Transverse colon (tissue), 4 donors: Measurements from ENCODE around the gene MRPL24. TPM values are rescaled to one million over a fixed set of nuclear protein-coding genes. Genes with fewer than 3 reads are reported as not detected.
A peak's percentile ranks its signal among the peaks of the same experiment; 100 is the strongest.

Experiments used
- DNase-seq: peaks from one replicate; pipeline ENCODE4 v3.0.0-alpha.2; 2019
- H3K27ac ChIP-seq, 4 donors: fragments of 200-600 bp; sonication (generic); 2 replicates each; pipeline ENCODE4 v1.5.1; 2016 to 2018; ENCODE audit warnings: inconsistent platforms in 4 of 4
- H3K27me3 ChIP-seq: fragments of 200-600 bp; sonication (generic); 2 replicates; pipeline ENCODE4 v1.5.1; 2017; ENCODE audit warnings: inconsistent platforms
- H3K36me3 ChIP-seq, 4 donors: fragments of 200-600 bp; sonication (generic); 2 replicates each; pipeline ENCODE4 v1.5.1; 2017 to 2019; ENCODE audit warnings: inconsistent platforms in 4 of 4
- H3K4me1 ChIP-seq, 4 donors: fragments of 200-600 bp; sonication (generic); 2 replicates each; pipeline ENCODE4 v1.5.1; 2017 to 2020; ENCODE audit warnings: inconsistent platforms in 4 of 4
- H3K4me3 ChIP-seq, 4 donors: fragments of 200-600 bp; sonication (generic); 1 replicate in 1 of 4; 2 replicates in 3 of 4; pipeline versions ENCODE4 v1.5.1 to v1.6.1; 2017 to 2019; ENCODE audit warnings: inconsistent platforms in 4 of 4
- H3K9me3 ChIP-seq, 2 donors: fragments of 200-600 bp; sonication (generic); 2 replicates each; pipeline ENCODE4 v1.5.1; 2017 to 2019; ENCODE audit warnings: inconsistent platforms in 2 of 2
- CTCF ChIP-seq, 5 experiments: fragments of 200-600 bp in 3 of 5; fragments of 450-650 bp in 2 of 5; sonication (generic) in 3 of 5; IDR thresholded peaks; 1 replicate in 2 of 5; 2 replicates in 3 of 5; pipeline ENCODE4 v1.5.1; 2016 to 2017; ENCODE audit warnings: antibody characterized with exemption in 5 of 5, inconsistent platforms in 3 of 5, mild to moderate bottlenecking in 2 of 5, moderate library complexity in 1 of 5
- EP300 ChIP-seq: sonication (generic); formaldehyde crosslinking; IDR thresholded peaks from one replicate; pipeline ENCODE4 v1.6.1; 2017; ENCODE audit warnings: antibody characterized with exemption, low read depth
- POLR2A ChIP-seq: fragments of 450-650 bp; IDR thresholded peaks from one replicate; pipeline ENCODE4 v1.6.1; 2016; ENCODE audit warnings: antibody characterized with exemption, mild to moderate bottlenecking, moderate library complexity
- POLR2AphosphoS5 ChIP-seq, 3 donors: sonication (generic); formaldehyde crosslinking; IDR thresholded peaks; one replicate each; pipeline ENCODE4 v1.6.1; 2016; ENCODE audit warnings: antibody characterized with exemption in 3 of 3
- WGBS, 2 donors: methylation state at CpG; one replicate each; pipeline ENCODE4 v1.1.5; 2018; ENCODE audit warnings: low coverage in 1 of 2; 5-methylcytosine and 5-hydroxymethylcytosine counted together
- in situ Hi-C, 4 donors: fragments of 200-750 bp; cut with MboI; loops; one replicate each; pipeline versions ENCODE4 v1.15.0 to v1.15.1; 2017; ENCODE audit warnings: low sequenced_read_pairs in 3 of 4, low pct_ligation_motif_present in 1 of 4, low pct_unique_long_range_greater_than_20kb in 1 of 4
- intact Hi-C: fragments of 100-400 bp; cut with DNase I; formaldehyde crosslinking; loops from one replicate; pipeline ENCODE4 v1.15.1; 2023; ENCODE audit warnings: low total_unique reads
- total RNA-seq, 4 donors: library from RNA; depleted of rRNA; stranded (reverse); fragments of >200 nt; gene quantifications; one replicate each; pipeline ENCODE4 v1.1.0, GENCODE V29; 2016

Gene MRPL24
- total RNA-seq, 4 donors from 2014 or later, result 6.8 to 44.9 (median 37.1) TPM

- DNase-seq, result no peak
- WGBS, 2 donors, result 85 to 87% methylated on average over 4 to 5 of the region's 5 CpGs
- no peak for TF ChIP-seq POLR2A
- in situ Hi-C loops, result loop anchor here in 2 of 4 donors (25.0 kb wide), 1 partner anchor 168 kb away; the partner anchor contains the start of genes INSRR (in 2 of the 2) and NTRK1 (in 2 of the 2)
- Histone ChIP-seq H3K36me3 (no peaks in the 10 kb centered on the region), H3K4me3 (no peak overlapping the region), H3K4me1 (peaks cover 3 to 25% (median 9%) of the 10 kb centered on the region in 4 donors), H3K27me3 (peaks cover 46% of the 10 kb centered on the region), H3K9me3 (no peaks in the 10 kb centered on the region), H3K27ac (no peak overlapping the region)
- intact Hi-C loops, result loop anchor here (10.0 kb wide), 1 partner anchor 160 kb away; the partner anchor contains the start of gene INSRR
These were observed 46.3 kb downstream of the MRPL24 start for GRCh38 chr1:156694690-156694962.

- Histone ChIP-seq H3K4me3 (no peak overlapping the region), H3K36me3 (no peaks in the 10 kb centered on the region), H3K4me1 (peaks cover 4 to 30% (median 11%) of the 10 kb centered on the region in 4 donors), H3K27ac (no peak overlapping the region), H3K27me3 (peaks cover 49% of the 10 kb centered on the region), H3K9me3 (no peaks in the 10 kb centered on the region)
- intact Hi-C loops, result loop anchor here (10.0 kb wide), 1 partner anchor 161 kb away; the partner anchor contains the start of gene INSRR
- in situ Hi-C loops, result loop anchor here in 2 of 4 donors (25.0 kb wide), 1 partner anchor 168 kb away; the partner anchor contains the start of genes INSRR (in 2 of the 2) and NTRK1 (in 2 of the 2)
- 66 to 90% methylated on average over 2 to 12 of the region's 12 CpGs for WGBS, 2 donors
- no peak for TF ChIP-seq POLR2A
- peak in 1 of 5 experiments; percentile 21 for TF ChIP-seq CTCF (IDR thresholded peaks at IDR 0.05)
- DNase-seq, result no peak
These were observed 46.8 kb downstream of the MRPL24 start for GRCh38 chr1:156693848-156694689.

- Histone ChIP-seq H3K4me3 (no peak overlapping the region), H3K4me1 (peaks cover 4 to 31% (median 12%) of the 10 kb centered on the region in 4 donors), H3K9me3 (no peaks in the 10 kb centered on the region), H3K36me3 (no peaks in the 10 kb centered on the region), H3K27me3 (peaks cover 58% of the 10 kb centered on the region), H3K27ac (no peak overlapping the region)
- in situ Hi-C loops, result loop anchor here in 2 of 4 donors (25.0 kb wide), 1 partner anchor 169 kb away; the partner anchor contains the start of genes INSRR (in 2 of the 2) and NTRK1 (in 2 of the 2)
- 20 to 63% methylated on average over 1 to 16 of the region's 16 CpGs for WGBS, 2 donors
- DNase-seq, result peak; percentile 22
- TF ChIP-seq POLR2A (no peak), EP300 (no peak), POLR2AphosphoS5 (IDR thresholded peaks at IDR 0.05) (no peak), CTCF (IDR thresholded peaks at IDR 0.05) (no peak)
- intact Hi-C loops, result loop anchor here (10.0 kb wide), 1 partner anchor 162 kb away; the partner anchor contains the start of gene INSRR
These were observed 47.7 kb downstream of the MRPL24 start for GRCh38 chr1:156692925-156693847.

- intact Hi-C loops (loop anchor here (10.0 kb wide), 1 partner anchor 162 kb away; the partner anchor contains the start of gene INSRR), in situ Hi-C loops (loop anchor here in 2 of 4 donors (25.0 kb wide), 1 partner anchor 170 kb away; the partner anchor contains the start of genes INSRR (in 2 of the 2) and NTRK1 (in 2 of the 2))
- Histone ChIP-seq H3K27ac (no peak overlapping the region), H3K27me3 (peaks cover 65% of the 10 kb centered on the region), H3K4me1 (peaks cover 4 to 31% (median 12%) of the 10 kb centered on the region in 4 donors), H3K4me3 (no peak overlapping the region), H3K9me3 (no peaks in the 10 kb centered on the region), H3K36me3 (no peaks in the 10 kb centered on the region)
- no peak for DNase-seq
- WGBS, 2 donors, result 8 to 12% methylated on average over 4 to 13 of the region's 13 CpGs
- no peak for TF ChIP-seq POLR2AphosphoS5 (IDR thresholded peaks at IDR 0.05)
- no peak for TF ChIP-seq EP300
- no peak for TF ChIP-seq CTCF (IDR thresholded peaks at IDR 0.05)
- no peak for TF ChIP-seq POLR2A
These were observed 48.4 kb downstream of the MRPL24 start for GRCh38 chr1:156692441-156692924.
